Activated CD4-positive, alpha-beta T cell treated with anti-CD3 and anti-CD28 coated beads, Interleukin-2, amount 10 ng/mL, durations not matched to agents 24 days and 14 days (primary cell): Measurements from ENCODE around the gene VPS9D1. TPM values are rescaled to one million over a fixed set of nuclear protein-coding genes. Genes with fewer than 3 reads are reported as not detected.
"Not testable (repeated sequence)": the region's sequence is repeated elsewhere in the genome, so short reads cannot be mapped to it uniquely, and the experiment has no call there.

ENCODE experiments used
- DNase-seq: peaks from one replicate; pipeline ENCODE4 v3.0.0; 2022
- H3K27ac Mint-ChIP-seq: one replicate; pipeline ENCODE4 v1.8.0; 2022; ENCODE audit warnings: mild to moderate bottlenecking, mixed read lengths
- H3K27me3 Mint-ChIP-seq: one replicate; pipeline ENCODE4 v1.8.0; 2022; ENCODE audit warnings: mixed read lengths
- H3K36me3 Mint-ChIP-seq: one replicate; pipeline ENCODE4 v1.8.0; 2022; ENCODE audit warnings: low read depth, mild to moderate bottlenecking, mixed read lengths
- H3K4me1 Mint-ChIP-seq: one replicate; pipeline ENCODE4 v1.8.0; 2021; ENCODE audit warnings: mixed read lengths
- H3K4me3 Mint-ChIP-seq: one replicate; pipeline ENCODE4 v1.8.0; 2022; ENCODE audit warnings: mild to moderate bottlenecking, moderate library complexity, mixed read lengths
- H3K9me3 Mint-ChIP-seq: one replicate; pipeline ENCODE4 v1.8.0; 2021; ENCODE audit warnings: mixed read lengths
- intact Hi-C: fragments of 100-400 bp; cut with micrococcal nuclease; formaldehyde crosslinking; loops from one replicate; pipeline ENCODE4 v1.15.1; 2023
- total RNA-seq: library from RNA; stranded (reverse); gene quantifications from 2 replicates; pipeline ENCODE4 v1.2.3, GENCODE V29; 2022

Gene VPS9D1
- total RNA-seq, 1 donor from 2014 or later = 3.9 TPM

GRCh38 chr16:89664238-89664637 lies 56.5 kb downstream of the VPS9D1 start:
- DNase-seq, H3K9me3 Mint-ChIP-seq, H3K27ac Mint-ChIP-seq, H3K27me3 Mint-ChIP-seq, H3K4me3 Mint-ChIP-seq, intact Hi-C loops: not testable (repeated sequence)
- Mint-ChIP-seq H3K36me3 (peaks cover 43% of the 10 kb centered on the region), H3K4me1 (peaks cover 14% of the 10 kb centered on the region)

GRCh38 chr16:89661215-89661614 lies 59.5 kb downstream of the VPS9D1 start:
- H3K4me3 Mint-ChIP-seq = no peak overlapping the region
- H3K9me3 Mint-ChIP-seq = peaks cover 2% of the 10 kb centered on the region
- DNase-seq = no peak
- no peak overlapping the region for H3K27ac Mint-ChIP-seq
- H3K27me3 Mint-ChIP-seq = no peaks in the 10 kb centered on the region
- peaks cover 44% of the 10 kb centered on the region for H3K36me3 Mint-ChIP-seq
- intact Hi-C loops = no loop called here
- peaks cover 24% of the 10 kb centered on the region for H3K4me1 Mint-ChIP-seq

DNA sequence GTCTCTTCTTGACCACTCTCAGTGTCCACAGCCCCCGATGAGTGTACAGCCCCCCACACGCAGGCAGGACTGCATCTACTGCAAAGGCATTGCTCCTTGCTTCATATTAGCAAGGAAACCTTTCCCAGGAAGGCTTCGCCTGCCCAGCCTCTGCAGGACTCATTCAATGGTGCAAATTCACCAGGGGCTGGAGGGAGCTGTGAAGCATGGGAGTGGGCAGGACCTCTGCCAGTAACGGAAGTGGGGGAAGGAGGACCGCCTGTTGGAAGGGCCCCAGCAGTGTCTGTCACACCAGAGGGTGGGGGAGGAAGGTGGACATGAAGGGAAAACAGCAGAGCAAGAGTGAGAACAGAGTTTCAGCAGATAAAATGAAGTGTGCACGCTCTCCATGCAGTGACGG lies 60.6 kb downstream of the VPS9D1 start:
- no peaks in the 10 kb centered on the region for H3K27me3 Mint-ChIP-seq
- H3K4me3 Mint-ChIP-seq = peak overlapping the region; percentile 11
- peaks cover 29% of the 10 kb centered on the region for H3K4me1 Mint-ChIP-seq
- H3K9me3 Mint-ChIP-seq = no peaks in the 10 kb centered on the region
- no peak for DNase-seq
- no peak overlapping the region for H3K27ac Mint-ChIP-seq
- H3K36me3 Mint-ChIP-seq = peaks cover 44% of the 10 kb centered on the region
- intact Hi-C loops = no loop called here

- DNase-seq = peak; percentile 79
- H3K27ac Mint-ChIP-seq = peak overlapping the region; percentile 92
- H3K9me3 Mint-ChIP-seq = no peaks in the 10 kb centered on the region
- H3K27me3 Mint-ChIP-seq = no peaks in the 10 kb centered on the region
- H3K4me1 Mint-ChIP-seq = peaks cover 33% of the 10 kb centered on the region
- peak overlapping the region; percentile 97 for H3K4me3 Mint-ChIP-seq
- H3K36me3 Mint-ChIP-seq = peaks cover 51% of the 10 kb centered on the region
- intact Hi-C loops = loop anchor here (1.0 kb wide), 1 partner anchor 98 kb away; the partner anchor contains the start of gene RPL13
These were observed 62.3 kb downstream of the VPS9D1 start for GRCh38 chr16:89658221-89658879.

- H3K27me3 Mint-ChIP-seq = no peaks in the 10 kb centered on the region
- H3K9me3 Mint-ChIP-seq = no peaks in the 10 kb centered on the region
- H3K27ac Mint-ChIP-seq = peak within 1 kb of the TSS; percentile 92
- intact Hi-C loops = loop anchor here (1.0 kb wide), 2 partner anchors 43 to 97 kb away; partner anchors contain the start of gene RPL13
- DNase-seq = peak; percentile 98
- H3K4me1 Mint-ChIP-seq = peaks cover 33% of the 10 kb centered on the region
- H3K36me3 Mint-ChIP-seq = peaks cover 45% of the 10 kb centered on the region
- peak within 1 kb of the TSS; percentile 97 for H3K4me3 Mint-ChIP-seq
These were observed 63.1 kb downstream of the VPS9D1 start, which contains the start of the genes CHMP1A and SPATA33 for GRCh38 chr16:89657442-89658220. TSS of gene CHMP1A (minus strand) at chr16:89657708. CDS start at chr16:89657588, 120 bp downstream. TSS of gene SPATA33 (plus strand) at chr16:89657836. CDS start at chr16:89657912, 76 bp downstream.

Other genes with a start within 250 kb of the VPS9D1 start
- gene ANKRD11, start 230.3 kb downstream of the VPS9D1 start, total RNA-seq = 152 TPM in 2 replicates
- gene SPG7, start 212.5 kb downstream of the VPS9D1 start, total RNA-seq = 109 and 110 TPM in 2 replicates
- 2,234 and 2,296 TPM in 2 replicates for gene RPL13, start 160.2 kb downstream of the VPS9D1 start, total RNA-seq
- 46.6 and 56.0 TPM in 2 replicates for gene CPNE7, start 145.1 kb downstream of the VPS9D1 start, total RNA-seq
- not detected in 2 replicates for gene DPEP1, start 107.3 kb downstream of the VPS9D1 start, total RNA-seq
- 83.7 and 84.3 TPM in 2 replicates for gene CHMP1A, start 63.2 kb downstream of the VPS9D1 start, total RNA-seq
- gene SPATA33, start 63.1 kb downstream of the VPS9D1 start, total RNA-seq = 14.6 and 17.2 TPM in 2 replicates
- gene CDK10, start 34.2 kb downstream of the VPS9D1 start, total RNA-seq = 104 and 108 TPM in 2 replicates
- 12.8 and 13.2 TPM in 2 replicates for gene SPATA2L, start 19.2 kb downstream of the VPS9D1 start, total RNA-seq
- gene ZNF276, start 639 bp upstream of the VPS9D1 start, total RNA-seq = 32.9 and 33.3 TPM in 2 replicates
- gene FANCA, start 95.7 kb upstream of the VPS9D1 start, total RNA-seq = 226 and 237 TPM in 2 replicates
- gene SPIRE2, start 107.6 kb upstream of the VPS9D1 start, total RNA-seq = 1.9 and 2.0 TPM in 2 replicates
- gene TCF25, start 152.7 kb upstream of the VPS9D1 start, total RNA-seq = 192 and 194 TPM in 2 replicates
- 4.6 and 5.9 TPM in 2 replicates for gene MC1R, start 198.0 kb upstream of the VPS9D1 start, total RNA-seq
- 2.2 and 2.6 TPM in 2 replicates for gene TUBB3, start 202.4 kb upstream of the VPS9D1 start, total RNA-seq
- gene DEF8, start 227.9 kb upstream of the VPS9D1 start, total RNA-seq = 39.0 and 42.2 TPM in 2 replicates